ENCODE results near the gene C19orf47.

DNA sequence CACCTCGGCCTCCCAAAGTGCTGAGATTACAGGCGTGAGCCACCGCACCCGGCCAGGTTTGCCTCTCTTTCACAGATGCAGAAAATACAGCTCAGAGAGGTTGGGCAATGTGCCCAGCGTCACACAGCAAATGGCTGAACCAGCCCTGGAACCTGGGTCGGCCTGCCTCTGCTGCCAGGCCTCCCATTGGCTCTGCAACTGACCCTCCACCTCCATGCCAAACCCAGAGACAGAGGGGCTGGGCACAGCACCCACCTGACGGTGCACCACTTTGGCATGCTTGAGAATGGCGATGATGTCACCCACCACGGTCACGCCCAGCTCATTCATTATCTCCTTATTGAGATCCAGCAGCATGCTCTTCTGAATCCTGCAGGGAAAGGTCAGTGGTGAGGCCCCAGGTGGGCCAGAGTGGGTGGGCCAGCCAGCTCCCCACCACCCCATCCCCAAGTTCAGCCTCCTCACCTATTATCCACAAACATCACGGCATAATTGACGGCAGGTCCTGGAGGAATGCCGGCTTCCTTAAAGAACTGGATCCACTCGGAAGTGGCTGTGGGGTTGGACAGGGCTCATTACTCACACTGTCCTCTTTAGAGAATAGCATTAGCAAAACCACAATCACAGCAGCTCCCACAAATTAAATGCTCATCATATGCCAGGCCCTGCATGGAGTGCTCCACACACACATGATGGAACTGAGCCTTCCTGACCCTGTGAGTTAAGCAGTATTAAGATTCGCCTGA is 12.2 kb downstream of the C19orf47 start:
- TF ChIP-seq, protein P1, sequence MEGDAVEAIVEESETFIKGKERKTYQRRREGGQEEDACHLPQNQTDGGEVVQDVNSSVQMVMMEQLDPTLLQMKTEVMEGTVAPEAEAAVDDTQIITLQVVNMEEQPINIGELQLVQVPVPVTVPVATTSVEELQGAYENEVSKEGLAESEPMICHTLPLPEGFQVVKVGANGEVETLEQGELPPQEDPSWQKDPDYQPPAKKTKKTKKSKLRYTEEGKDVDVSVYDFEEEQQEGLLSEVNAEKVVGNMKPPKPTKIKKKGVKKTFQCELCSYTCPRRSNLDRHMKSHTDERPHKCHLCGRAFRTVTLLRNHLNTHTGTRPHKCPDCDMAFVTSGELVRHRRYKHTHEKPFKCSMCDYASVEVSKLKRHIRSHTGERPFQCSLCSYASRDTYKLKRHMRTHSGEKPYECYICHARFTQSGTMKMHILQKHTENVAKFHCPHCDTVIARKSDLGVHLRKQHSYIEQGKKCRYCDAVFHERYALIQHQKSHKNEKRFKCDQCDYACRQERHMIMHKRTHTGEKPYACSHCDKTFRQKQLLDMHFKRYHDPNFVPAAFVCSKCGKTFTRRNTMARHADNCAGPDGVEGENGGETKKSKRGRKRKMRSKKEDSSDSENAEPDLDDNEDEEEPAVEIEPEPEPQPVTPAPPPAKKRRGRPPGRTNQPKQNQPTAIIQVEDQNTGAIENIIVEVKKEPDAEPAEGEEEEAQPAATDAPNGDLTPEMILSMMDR (IDR thresholded peaks at IDR 0.05): no peak
- TF ChIP-seq EP300 (IDR thresholded peaks at IDR 0.05) (no peak), POLR2AphosphoS5 (IDR thresholded peaks at IDR 0.05) (no peak)

Measured in suprapubic skin (tissue), 4 donors.